Right cardiac atrium (tissue), 5 donors: ENCODE measurements around the gene SLC5A2. TPM values are rescaled to one million over a fixed set of nuclear protein-coding genes. Genes with fewer than 3 reads are reported as not detected.
A peak's percentile ranks its signal among the peaks of the same experiment; 100 is the strongest.

Source experiments
- ATAC-seq, 2 donors: fragments of 200-7000 bp; cut with Tn5 transposase; one replicate each; pipeline versions ENCODE4 v1.8.0 to v1.9.1; 2020; ENCODE audit warnings: moderate library complexity in 2 of 2, mild to moderate bottlenecking in 1 of 2
- DNase-seq, 3 donors: peaks; one replicate each; pipeline ENCODE4 v3.0.0-alpha.2; 2020
- H3K27ac ChIP-seq: one replicate; pipeline ENCODE4 v1.5.1; 2013; ENCODE audit warnings: mild to moderate bottlenecking, low read length, control low read depth, moderate library complexity
- H3K27me3 ChIP-seq: one replicate; pipeline ENCODE4 v1.6.1; 2013; ENCODE audit not compliant: control insufficient read depth, insufficient read depth
- H3K4me1 ChIP-seq: one replicate; pipeline ENCODE4 v1.6.1; 2013; ENCODE audit warnings: low read length; ENCODE audit not compliant: control insufficient read depth, insufficient read depth
- H3K4me3 ChIP-seq: one replicate; pipeline ENCODE4 v1.5.1; 2013; ENCODE audit warnings: low read length, control low read depth
- H3K9me3 ChIP-seq: one replicate; pipeline ENCODE4 v1.6.1; 2013; ENCODE audit warnings: low read length; ENCODE audit not compliant: control insufficient read depth
- WGBS: extraction: QIAGEN DNeasy Blood & Tissue Kit; methylation state at CpG from one replicate; pipeline ENCODE4 v1.1.7; 2013; 5-methylcytosine and 5-hydroxymethylcytosine counted together
- intact Hi-C, 4 donors: fragments of 100-400 bp; cut with DNase I; formaldehyde crosslinking; loops; one replicate each; pipeline versions ENCODE4 v1.11.0 to v1.14.0; 2022 to 2023
- polyA plus RNA-seq: library from polyadenylated mRNA; stranded (reverse); fragments of 200-250 nt; gene quantifications from one replicate; pipeline ENCODE4 v1.2.3, GENCODE V29; 2013
- total RNA-seq, 4 donors: library from RNA; stranded (reverse); fragmentation: NEBNext Ultra II Directional; extraction: Animal tissue kit (Norgen Biotek cat#: 25700); gene quantifications; one replicate each; pipeline ENCODE4 v1.2.1, GENCODE V29; 2021
- donor health status: healthy with polysubstance abuse.
- donor health status: DM: no; HTN: yes; CAD: no.
- donor health status: DM: no; HTN: no; CAD: no.
- donor health status: DM: no; HTN: yes; CAD: no; lungs with severe emphysema.
- donor health status: DM: yes; HTN: yes; CAD: no.

The SLC5A2 gene
- total and polyA plus RNA-seq, 5 donors: 1.2 TPM; not detected in 4

GRCh38 chr16:31471241-31471874 lies 11.6 kb upstream of the SLC5A2 start:
- H3K27me3 ChIP-seq: no peaks in the 10 kb centered on the region
- intact Hi-C loops: loop anchor here in 1 of 4 donors (10.0 kb wide), 1 partner anchor 223 kb away; no protein-coding TSS in a partner anchor
- DNase-seq: peak in 1 of 3 donors; percentile 57
- peak overlapping the region; percentile 49 for H3K27ac ChIP-seq
- peaks cover 5% of the 10 kb centered on the region for H3K4me1 ChIP-seq
- H3K4me3 ChIP-seq: peak overlapping the region; percentile 80
- 25% methylated on average over 15 of the region's 15 CpGs for WGBS
- no peaks in the 10 kb centered on the region for H3K9me3 ChIP-seq
- no peak for ATAC-seq

GRCh38 chr16:31471875-31472708 lies 10.8 kb upstream of the SLC5A2 start, which contains the start of gene TGFB1I1:
Gene TGFB1I1, plus strand, starts transcription at chr16:31472152. Its CDS starts 37 bp downstream, at chr16:31472189.
- ATAC-seq (peak; percentile 74 to 81), DNase-seq (peak; percentile 85 to 92 (median 92))
- Histone ChIP-seq H3K4me3 (peak within 1 kb of the TSS; percentile 80), H3K27me3 (no peaks in the 10 kb centered on the region), H3K9me3 (no peaks in the 10 kb centered on the region), H3K27ac (peak within 1 kb of the TSS; percentile 98), H3K4me1 (peaks cover 5% of the 10 kb centered on the region)
- under 1% methylated on average over 63 of the region's 63 CpGs for WGBS
- intact Hi-C loops: loop anchor here in 1 of 4 donors (10.0 kb wide), 1 partner anchor 223 kb away; no protein-coding TSS in a partner anchor

GRCh38 chr16:31472709-31473203 lies 10.2 kb upstream of the SLC5A2 start:
- H3K27me3 ChIP-seq: no peaks in the 10 kb centered on the region
- peak overlapping the region; percentile 80 for H3K4me3 ChIP-seq
- intact Hi-C loops: loop anchor here in 1 of 4 donors (10.0 kb wide), 1 partner anchor 222 kb away; no protein-coding TSS in a partner anchor
- peak; percentile 91 to 93 for ATAC-seq
- DNase-seq: peak; percentile 94 to 97 (median 96)
- peaks cover 5% of the 10 kb centered on the region for H3K4me1 ChIP-seq
- WGBS: 23% methylated on average over 20 of the region's 20 CpGs
- peak overlapping the region; percentile 98 for H3K27ac ChIP-seq
- H3K9me3 ChIP-seq: no peaks in the 10 kb centered on the region

GRCh38 chr16:31473264-31473984 lies 9.5 kb upstream of the SLC5A2 start:
- WGBS: 83% methylated on average over 17 of the region's 17 CpGs
- Histone ChIP-seq H3K4me1 (peaks cover 5% of the 10 kb centered on the region), H3K4me3 (no peak overlapping the region), H3K27me3 (no peaks in the 10 kb centered on the region), H3K27ac (no peak overlapping the region), H3K9me3 (no peaks in the 10 kb centered on the region)
- ATAC-seq: no peak
- peak in 2 of 3 donors; percentile 40 to 70 for DNase-seq
- intact Hi-C loops: loop anchor here in 1 of 4 donors (10.0 kb wide), 1 partner anchor 221 kb away; no protein-coding TSS in a partner anchor

- no peak overlapping the region for H3K4me3 ChIP-seq
- ATAC-seq: no peak
- H3K9me3 ChIP-seq: no peaks in the 10 kb centered on the region
- peak in 2 of 3 donors; percentile 54 to 58 for DNase-seq
- WGBS: 68% methylated on average over 12 of the region's 12 CpGs
- intact Hi-C loops: loop anchor here in 1 of 4 donors (10.0 kb wide), 1 partner anchor 221 kb away; no protein-coding TSS in a partner anchor
- H3K27me3 ChIP-seq: no peaks in the 10 kb centered on the region
- no peak overlapping the region for H3K27ac ChIP-seq
- H3K4me1 ChIP-seq: peaks cover 5% of the 10 kb centered on the region
These were observed 8.7 kb upstream of the SLC5A2 start for GRCh38 chr16:31474173-31474714.

GRCh38 chr16:31474773-31475738 lies 7.9 kb upstream of the SLC5A2 start:
- H3K4me3 ChIP-seq: no peak overlapping the region
- DNase-seq: peak in 1 of 3 donors; percentile 10
- no peaks in the 10 kb centered on the region for H3K9me3 ChIP-seq
- peaks cover 5% of the 10 kb centered on the region for H3K4me1 ChIP-seq
- ATAC-seq: no peak
- H3K27me3 ChIP-seq: no peaks in the 10 kb centered on the region
- intact Hi-C loops: loop anchor here in 1 of 4 donors (10.0 kb wide), 1 partner anchor 220 kb away; no protein-coding TSS in a partner anchor
- WGBS: 91% methylated on average over 12 of the region's 12 CpGs
- H3K27ac ChIP-seq: no peak overlapping the region

GRCh38 chr16:31475946-31476302 lies 7.0 kb upstream of the SLC5A2 start:
- H3K4me1 ChIP-seq: peaks cover 5% of the 10 kb centered on the region
- ATAC-seq (no peak), DNase-seq (peak in 1 of 3 donors; percentile 58)
- 83% methylated on average over 26 of the region's 26 CpGs for WGBS
- no peaks in the 10 kb centered on the region for H3K9me3 ChIP-seq
- H3K27me3 ChIP-seq: no peaks in the 10 kb centered on the region
- no peak overlapping the region for H3K27ac ChIP-seq
- intact Hi-C loops: loop anchor here in 1 of 4 donors (10.0 kb wide), 1 partner anchor 219 kb away; no protein-coding TSS in a partner anchor
- H3K4me3 ChIP-seq: no peak overlapping the region

GRCh38 chr16:31476303-31477219 lies 6.4 kb upstream of the SLC5A2 start:
- H3K4me1 ChIP-seq: no peaks in the 10 kb centered on the region
- no peak overlapping the region for H3K27ac ChIP-seq
- DNase-seq (peak; percentile 63 to 91 (median 91)), ATAC-seq (peak in 1 of 2 donors; percentile 8)
- no peak overlapping the region for H3K4me3 ChIP-seq
- no peaks in the 10 kb centered on the region for H3K9me3 ChIP-seq
- no peaks in the 10 kb centered on the region for H3K27me3 ChIP-seq
- WGBS: 72% methylated on average over 68 of the region's 68 CpGs
- intact Hi-C loops: loop anchor here in 1 of 4 donors (10.0 kb wide), 1 partner anchor 218 kb away; no protein-coding TSS in a partner anchor
